HG02885 (cell line): ENCODE results near the gene ITGA5.
A peak's percentile ranks its signal among the peaks of the same experiment; 100 is the strongest.

Experiments
- ATAC-seq: cut with Tn5 transposase; IDR thresholded peaks from one replicate; pipeline ENCODE4 v1.9.1; 2021; ENCODE audit warnings: mild to moderate bottlenecking; ENCODE audit not compliant: unreplicated experiment, poor library complexity

The ITGA5 gene

DNA sequence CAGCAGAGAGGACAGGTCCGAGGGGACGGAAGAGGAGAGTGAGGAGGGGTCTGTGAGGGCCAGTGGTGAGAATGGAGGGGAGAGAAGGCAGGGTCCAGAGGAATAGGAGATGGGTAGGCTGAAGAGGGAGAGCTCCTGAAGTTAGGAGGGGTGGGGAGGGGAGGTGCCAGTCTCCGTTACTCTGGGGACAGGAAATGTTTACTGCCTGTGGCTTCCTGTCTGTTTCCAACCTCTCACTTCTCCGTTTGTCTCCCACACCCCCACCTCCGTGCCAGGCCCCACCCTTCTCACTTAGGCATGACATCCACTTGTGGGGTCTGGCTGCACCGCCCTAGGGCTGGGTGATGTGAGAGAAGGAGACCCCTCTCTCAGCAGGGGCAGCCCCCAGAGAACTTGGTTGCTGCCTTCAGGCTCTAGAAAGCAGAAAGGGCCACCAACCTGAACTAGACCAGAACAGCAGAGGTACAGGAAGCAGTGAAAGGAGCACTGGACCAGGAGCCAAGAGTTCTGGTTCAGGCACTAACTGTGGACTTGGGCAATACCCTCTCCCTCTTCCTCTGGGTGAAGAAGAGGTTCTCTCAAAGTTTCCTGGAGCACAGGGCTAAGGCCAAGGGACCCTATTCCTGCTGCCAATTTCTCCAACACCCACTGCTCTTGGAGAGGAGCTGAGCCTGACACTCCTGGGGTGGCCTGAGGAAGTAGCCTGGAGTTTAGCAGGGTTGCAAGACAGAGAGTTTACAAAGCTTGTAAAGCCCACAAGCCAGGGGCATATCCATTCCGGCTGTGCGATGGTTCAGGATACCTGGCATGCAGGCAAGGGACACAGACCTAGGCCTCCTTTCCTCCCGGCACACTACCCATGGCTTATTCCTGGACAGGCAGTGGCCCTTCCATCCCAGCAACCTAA, 5.5 kb downstream of the ITGA5 start:
- peak; percentile 51 for ATAC-seq

DNA sequence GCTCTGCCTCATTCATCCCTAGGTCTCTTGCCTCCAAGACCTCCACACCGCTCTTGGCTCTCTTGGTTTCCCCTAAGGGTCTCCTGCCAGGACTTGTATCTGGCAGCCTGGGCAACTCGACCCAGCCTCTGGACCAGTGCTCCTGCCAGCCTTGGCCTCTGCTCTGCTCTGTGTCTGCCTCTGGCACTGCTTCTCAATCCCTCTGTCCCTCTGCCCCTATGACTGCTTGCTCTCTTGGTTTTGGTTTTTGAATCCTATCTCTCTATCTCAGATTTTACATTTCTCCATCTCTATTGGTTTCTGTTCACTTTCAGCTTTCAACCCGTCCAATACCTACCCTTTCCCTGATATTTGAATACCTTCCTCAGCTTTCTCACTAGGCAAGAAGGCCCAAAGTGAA, 6.3 kb downstream of the ITGA5 start:
- no peak for ATAC-seq

DNA sequence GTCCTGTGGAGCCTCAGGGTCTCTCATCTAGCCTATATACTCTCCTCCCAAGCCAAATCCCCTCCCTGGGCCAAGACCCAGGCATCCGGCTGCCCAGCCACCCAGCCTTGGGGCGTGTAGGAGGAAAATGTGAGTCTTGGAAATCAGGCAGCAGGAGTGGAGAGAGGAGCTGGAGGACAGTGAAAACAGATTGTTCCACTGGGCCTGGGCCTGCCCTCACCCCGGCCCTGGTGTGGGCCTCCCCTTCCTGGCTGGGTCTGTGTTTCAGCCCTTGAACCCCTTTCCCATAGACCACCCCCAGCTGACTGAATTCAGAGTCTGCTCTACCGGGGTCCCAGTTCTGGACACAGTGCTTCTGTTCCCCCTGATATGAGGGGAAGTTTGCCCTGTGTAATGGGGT, 6.7 kb downstream of the ITGA5 start:
- no peak for ATAC-seq

DNA sequence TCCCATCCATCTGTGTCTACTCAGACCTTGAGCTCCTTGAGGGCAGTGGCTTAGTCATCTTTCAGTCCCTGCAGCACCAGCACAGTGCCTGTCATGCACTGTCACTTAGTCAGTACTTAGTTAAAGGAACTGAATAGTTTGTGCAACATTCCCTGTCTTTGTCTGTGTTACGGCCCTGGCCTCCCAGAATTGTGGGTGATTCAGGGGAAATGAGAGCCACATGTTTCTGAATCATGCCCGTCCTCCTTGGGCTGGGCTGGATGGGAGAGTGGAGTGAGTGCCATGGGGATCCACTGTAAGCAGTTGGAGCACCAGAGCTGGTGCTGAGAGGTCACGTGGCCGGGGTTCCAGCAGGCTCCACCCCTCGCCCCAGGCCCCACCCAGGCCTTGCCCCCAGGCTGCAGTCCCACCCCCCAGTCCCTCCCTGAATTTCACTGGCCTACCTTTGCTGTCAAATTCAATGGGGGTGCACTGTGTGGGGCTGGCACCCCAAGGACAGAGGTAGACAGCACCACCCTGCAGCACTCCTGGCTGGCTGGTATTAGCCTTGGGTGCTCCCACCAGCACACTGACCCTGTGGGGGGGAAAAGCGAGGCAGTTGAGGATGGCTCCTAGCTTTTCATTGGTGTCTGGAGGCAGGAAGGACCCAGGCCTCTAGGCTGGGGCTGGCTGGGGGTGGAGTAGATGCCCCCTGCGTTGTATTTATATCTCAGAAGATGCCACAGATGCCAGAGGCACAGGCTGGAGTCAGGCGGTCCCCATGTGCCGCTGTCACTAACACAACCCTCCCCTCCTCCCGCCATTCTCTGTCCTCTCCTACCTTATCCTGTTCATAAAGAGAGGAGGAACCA, 7.5 kb downstream of the ITGA5 start:
- ATAC-seq, result no peak

DNA sequence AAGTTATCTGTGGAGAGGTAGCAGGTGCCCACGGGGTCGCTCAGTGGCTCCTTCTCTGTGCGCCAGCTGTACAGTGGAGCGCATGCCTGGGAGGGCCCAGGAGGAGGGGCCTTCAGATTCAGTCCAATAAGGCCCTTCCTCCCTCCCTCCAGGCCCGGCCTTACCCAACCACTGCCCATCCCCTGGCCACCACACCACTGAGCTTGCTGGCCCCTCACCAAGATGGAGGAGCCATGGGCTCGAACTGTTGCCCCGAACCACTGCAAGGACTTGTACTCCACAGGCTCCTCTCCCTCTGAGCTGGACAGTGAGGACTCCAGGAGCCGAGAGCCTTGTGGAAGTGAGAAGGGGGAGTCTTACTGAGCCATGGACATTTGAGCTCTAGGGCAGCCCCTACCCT, 9.8 kb downstream of the ITGA5 start:
- no peak for ATAC-seq

DNA sequence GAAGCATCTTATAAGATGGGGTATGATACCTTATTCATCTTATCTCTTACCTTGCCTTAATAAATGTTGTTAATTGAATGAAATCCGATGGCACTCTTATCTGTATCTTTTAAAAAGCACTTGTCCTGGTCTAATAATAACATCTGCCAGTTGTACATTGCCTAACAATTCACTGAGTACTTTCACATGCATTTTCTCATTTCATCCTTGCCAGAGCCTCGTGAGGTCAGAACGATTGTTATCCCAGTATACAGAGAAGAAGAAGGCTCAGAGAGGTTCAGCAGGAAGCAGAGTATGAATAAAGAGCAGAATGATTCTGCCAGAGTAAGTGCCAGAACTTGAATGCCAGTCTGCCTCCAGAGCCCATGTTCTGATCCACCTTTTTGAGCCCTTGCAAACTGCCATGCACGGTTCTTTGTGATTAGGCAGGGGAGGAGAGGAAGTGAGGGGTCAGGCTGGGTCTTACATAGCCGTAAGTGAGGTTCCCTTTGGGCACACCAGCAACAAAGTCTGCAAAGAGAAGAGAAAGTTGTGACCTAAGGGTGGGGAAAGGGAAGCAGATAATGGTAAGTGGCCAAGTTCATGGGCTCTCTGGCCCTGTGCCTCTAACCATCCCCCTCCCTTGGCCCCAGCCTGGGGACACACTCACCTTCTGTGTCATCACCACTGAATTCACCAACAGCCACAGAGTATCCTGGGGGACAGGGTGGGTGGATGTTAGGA, 11.7 kb downstream of the ITGA5 start:
- no peak for ATAC-seq

DNA sequence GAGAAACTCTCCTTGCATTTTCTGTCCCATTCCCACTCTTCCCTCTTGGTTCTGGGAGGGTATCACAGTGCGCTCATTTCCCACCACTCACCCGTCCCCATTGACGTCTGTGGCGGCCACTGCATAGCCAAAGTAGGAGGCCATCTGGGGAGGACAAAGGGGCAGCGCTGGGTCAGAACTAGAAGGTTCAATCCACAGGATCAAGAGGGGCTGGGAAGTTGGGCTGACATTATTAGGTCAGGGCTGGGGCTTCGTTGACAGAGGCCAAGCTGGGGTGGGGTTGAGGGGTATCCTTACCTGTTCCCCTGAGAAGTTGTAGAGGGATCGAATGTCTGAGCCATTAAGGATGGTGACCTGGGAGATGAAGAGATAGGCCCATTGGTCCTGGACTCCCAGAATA, 13.5 kb downstream of the ITGA5 start:
- ATAC-seq, result no peak

DNA sequence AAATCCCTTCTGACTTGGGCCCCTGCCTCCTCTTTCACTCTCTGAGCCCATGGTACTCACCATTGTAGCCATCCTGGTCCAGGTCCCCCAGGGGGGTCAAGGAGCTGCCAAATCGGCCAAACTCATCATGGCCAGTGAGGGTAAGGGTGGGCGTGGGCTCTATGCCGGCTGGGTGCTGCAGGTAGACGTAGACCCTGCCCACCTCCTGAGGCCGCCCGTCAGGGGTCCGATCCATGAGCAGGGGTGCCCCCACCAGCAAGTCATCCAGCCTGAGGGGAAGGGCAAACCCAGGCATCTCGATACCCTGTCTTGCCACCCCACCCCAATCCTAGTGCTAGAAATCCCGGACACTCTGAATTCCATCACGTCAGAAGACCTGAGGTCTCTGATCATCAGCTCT, 14.0 kb downstream of the ITGA5 start:
- ATAC-seq, result no peak

DNA sequence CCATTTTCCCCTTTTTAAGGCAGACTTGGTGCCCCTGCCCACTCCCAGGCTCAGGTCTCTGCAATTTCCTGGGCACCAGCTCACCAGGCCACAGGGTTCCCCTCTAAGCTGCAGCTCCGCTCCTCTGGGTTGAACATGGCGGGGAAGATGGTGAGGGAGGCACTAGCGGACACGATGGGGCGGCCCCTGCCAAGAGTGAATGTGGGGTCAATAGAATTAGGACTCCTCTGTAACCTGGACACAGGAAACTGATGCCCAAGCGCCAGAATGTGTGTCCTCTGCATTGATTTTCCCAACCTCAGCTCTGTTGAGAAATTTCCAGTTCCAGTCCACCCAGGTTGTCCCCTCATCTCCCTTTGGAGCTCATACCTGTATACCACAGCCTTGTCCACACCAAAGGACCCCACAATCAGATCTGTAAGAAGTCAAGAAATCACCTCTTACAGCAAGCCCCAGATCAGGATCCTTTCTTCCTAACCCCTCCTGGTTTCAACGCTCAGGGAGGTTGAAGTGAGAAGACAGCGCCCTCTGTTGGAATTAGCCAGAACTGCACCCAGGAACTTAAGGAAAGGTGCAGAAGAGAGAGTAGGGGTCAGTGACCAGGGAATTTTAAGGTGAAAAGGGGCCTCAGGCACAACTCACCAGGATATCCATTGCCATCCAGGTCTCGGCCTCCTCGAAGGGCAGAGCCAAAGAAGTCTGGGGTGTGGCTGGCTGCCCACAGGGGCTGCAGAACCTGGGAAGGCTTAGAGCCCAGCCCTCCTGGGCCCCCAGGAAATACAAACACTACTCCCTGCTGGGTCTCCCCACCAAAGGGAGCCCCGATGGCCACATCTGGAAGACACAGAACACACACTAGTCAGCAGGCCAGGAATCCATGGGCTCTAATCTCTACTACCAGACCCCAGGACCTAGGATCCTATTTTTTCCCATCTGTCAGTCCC, 14.7 kb downstream of the ITGA5 start:
- no peak for ATAC-seq

DNA sequence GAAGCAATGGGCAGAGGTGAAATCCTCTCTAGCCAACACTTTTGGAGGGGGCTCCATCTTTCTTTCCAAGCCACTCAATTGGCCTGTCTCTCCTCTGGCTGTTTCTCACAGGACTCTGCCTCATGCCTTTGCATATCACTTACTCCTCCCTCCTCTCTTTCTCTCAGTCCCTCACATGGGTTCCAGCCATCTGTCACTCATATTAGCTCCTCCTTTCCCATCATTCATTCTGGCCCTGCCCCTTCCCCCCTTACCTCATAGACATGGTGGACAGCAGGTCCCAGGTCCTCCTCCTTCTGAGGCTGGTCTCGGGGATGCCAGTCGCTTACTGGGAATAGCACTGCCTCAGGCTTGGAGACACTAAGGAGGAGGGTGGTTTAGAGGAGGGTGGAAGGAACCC, 17.9 kb downstream of the ITGA5 start:
- ATAC-seq, result no peak

DNA sequence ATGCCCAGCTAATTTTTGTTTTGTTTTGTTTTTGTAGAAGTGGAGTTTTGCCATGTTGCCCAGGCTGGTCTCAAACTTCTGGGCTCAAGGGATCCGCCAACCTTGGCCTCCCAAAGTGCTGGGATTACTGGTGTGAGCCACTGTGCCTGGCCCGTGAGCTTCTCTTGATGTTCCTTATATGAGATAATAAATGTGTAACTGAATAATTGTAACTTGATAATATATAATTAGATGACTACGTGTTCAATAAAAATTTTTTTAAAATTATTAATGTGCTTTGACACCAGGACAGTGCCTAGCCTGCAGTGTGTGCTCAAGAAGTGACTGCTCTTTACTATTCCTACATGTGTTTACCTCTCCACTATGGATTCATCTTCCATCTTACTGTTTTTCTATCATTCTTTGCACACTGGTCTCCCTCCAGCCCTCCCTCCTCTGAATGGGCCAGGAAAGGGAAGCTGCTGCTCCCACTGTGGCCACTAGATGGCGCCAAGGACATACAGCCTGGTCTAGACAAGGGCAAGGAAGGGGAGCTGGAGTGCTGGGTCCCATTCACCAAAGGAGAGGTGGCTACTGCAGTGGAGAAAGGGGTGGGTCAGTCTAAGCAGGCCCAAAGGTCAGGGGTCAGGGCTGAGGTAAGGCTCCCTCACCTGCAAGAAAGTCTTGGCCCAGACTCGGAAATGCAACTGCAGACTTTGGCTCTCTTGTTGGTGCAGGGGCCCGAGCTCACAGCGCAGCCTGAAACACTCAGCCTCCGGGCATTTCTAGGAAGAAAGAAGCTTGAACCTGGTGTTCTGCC, 19.9 kb downstream of the ITGA5 start:
- ATAC-seq, result peak; percentile 82

DNA sequence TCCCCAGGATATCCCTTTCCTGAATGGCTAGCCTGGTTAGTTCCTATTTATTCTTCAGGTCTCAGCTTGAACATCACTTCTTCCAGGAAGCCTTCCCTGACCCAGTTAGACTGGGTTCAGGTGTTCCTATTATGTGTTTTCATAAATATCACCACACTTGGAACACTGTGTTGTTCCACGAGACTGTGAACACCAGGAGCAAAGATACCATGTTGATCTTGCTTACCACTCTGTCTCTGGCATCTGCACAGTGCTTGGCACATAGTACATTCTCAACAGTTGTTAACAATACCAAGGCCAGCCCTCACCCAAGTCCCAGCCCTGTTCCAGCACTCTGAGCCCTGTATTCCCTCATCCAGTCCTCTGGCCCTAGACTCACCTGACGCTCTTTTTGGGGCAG, 20.8 kb downstream of the ITGA5 start:
- ATAC-seq, result no peak

DNA sequence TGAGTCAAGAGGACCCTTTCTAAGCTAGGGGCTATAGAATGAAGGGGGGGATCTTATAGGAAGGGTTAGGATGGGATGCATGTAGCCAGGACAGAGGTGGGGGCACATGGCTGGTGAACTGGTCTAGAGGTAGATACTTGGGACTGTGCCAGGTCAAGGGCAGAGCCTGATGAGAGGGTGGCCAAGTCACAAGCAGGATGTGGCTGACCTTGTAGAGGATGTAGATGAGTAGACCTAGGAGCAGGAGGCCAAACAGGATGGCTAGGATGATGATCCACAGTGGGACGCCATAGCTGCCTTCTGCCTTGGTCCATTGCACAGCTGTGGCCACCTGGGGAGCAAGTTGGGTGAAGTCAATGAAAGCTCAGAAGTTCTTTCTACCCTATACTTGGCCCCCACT, 21.9 kb downstream of the ITGA5 start:
- ATAC-seq, result no peak

DNA sequence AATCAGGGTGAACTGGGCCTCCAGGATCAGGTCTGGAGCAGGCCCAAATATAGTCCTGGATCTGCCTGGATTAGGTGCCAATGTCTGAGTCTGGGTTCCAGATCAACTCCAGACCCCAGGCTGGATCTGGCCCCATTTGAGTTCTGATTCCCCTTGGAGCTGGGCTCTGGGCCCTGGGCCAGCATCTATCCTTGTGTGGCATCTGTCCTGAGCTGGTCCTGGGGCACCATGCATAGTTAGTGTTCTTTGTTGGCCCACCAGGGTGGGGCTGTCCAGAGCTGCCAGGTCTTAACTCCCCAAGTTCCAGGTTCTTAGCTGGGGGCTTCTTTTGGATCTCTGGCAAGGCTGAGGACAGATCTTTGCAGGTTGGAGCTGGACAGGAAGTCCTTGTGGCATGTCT, 23.5 kb downstream of the ITGA5 start:
- ATAC-seq, result no peak

DNA sequence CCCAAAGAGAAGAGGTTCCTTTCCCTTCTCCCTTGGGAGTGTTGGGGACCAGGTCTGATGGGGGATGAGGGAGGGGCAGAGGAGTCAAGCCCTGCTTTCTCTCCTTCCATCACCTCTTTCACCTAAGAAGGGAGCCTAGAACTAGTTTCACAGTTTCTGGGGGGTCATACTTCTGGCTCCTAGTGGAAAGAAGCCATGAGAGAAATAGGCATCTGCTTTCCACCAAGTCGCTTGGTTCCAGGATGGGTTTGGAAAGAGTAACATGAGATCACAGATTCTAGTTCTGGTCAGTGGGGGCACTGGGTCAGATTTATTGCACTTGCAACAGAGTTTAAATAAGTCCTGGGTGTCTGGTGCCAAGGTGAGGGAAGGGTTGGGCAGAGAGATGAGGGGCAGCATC, 24.1 kb downstream of the ITGA5 start:
- no peak for ATAC-seq

DNA sequence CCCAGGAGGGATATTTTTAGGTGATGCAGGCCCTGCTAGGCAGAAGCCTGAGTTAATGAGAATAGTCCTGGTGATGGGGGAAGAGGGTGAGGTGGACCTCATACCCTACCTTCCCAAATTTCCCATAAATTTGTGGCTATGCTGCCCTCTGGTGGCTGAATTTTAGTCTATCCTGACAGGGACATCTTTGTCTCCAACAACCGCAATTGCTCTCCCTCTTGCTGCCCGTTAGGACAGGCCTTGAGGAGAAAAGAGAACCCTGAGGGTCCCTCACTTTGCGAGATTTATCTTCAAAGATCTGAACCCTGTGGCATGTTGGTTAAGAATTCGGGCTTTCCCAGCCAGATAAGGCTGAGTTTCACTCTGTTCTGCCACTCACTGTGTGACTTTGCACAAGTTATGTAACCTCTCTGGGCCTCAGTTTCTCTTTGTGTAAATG, 24.8 kb downstream of the ITGA5 start:
- no peak for ATAC-seq

DNA sequence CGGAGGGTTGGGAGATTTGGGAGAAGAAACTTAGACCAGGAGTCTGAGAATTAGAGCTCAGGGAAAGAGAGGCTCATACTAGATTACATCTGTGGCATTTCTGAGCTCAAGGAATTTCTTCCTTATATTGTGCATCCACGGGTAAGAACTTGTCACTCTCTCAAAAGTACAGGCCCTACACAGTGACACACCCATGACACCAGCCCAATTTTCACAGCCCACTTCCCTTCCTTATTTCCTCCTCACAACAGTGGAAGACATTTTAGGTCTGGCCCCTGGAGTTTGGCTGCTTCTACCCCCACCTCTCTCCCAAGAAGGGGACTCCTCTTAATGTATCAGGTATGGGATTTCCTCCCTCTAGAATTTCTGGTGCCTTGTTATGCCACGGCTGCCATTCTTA, 25.3 kb downstream of the ITGA5 start:
- no peak for ATAC-seq

DNA sequence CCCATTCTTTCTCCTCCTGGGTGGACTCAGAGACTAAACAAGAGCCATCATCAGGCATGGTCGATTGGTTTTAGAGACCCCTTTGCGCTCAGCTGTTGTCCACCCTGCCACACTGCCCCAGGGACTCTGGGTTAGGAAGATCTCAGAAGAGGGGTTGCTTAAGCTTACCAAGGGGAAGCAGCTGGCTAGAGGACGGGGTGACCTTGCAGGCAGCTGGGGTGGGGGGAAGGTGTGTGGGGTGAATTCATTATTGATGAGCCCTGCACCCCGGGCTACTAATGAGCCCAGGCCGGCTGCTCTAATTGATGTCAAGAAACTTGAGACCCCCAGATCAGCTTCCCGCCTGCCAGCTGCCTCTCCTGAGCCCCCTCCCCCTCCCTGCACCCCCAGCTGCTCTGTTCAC, 25.9 kb downstream of the ITGA5 start:
- ATAC-seq, result no peak
